SHP77 treated with DMSO at 0.1 percent for 48 hours (cell line): ENCODE results near the gene EZR.

Source experiments
- DNase-seq: peaks from one replicate; lab custom pipeline; 2025; lab: John Stamatoyannopoulos, UW

EZR gene

GRCh38 chr6:158819213-158819976, at the start of gene EZR:
EZR (minus strand) TSS chr6:158819368; CDS start chr6:158818093, 1,275 bp downstream.
- DNase-seq = peak; percentile 38

GRCh38 chr6:158868122-158868480, 48.9 kb upstream of the EZR start:
- no peak for DNase-seq

- DNase-seq = no peak
These were observed 48.4 kb upstream of the EZR start for GRCh38 chr6:158867381-158868121.

- DNase-seq = no peak
These were observed 46.6 kb upstream of the EZR start for GRCh38 chr6:158865769-158866168.

- no peak for DNase-seq
These were observed 44.5 kb upstream of the EZR start for GRCh38 chr6:158863646-158864045.

- no peak for DNase-seq
These were observed 42.7 kb upstream of the EZR start for GRCh38 chr6:158861686-158862381.

GRCh38 chr6:158860279-158860865, 41.2 kb upstream of the EZR start:
- DNase-seq = no peak

- no peak for DNase-seq
These were observed 37.1 kb upstream of the EZR start for GRCh38 chr6:158856261-158856660.

GRCh38 chr6:158854214-158855101, 35.3 kb upstream of the EZR start:
- no peak for DNase-seq

- no peak for DNase-seq
These were observed 34.7 kb upstream of the EZR start for GRCh38 chr6:158853880-158854213.

- DNase-seq = peak; percentile 23
These were observed 34.1 kb upstream of the EZR start for GRCh38 chr6:158853072-158853879.

- DNase-seq = no peak
These were observed 33.3 kb upstream of the EZR start for GRCh38 chr6:158852312-158853071.

- no peak for DNase-seq
These were observed 31.6 kb upstream of the EZR start for GRCh38 chr6:158850807-158851115.

- no peak for DNase-seq
These were observed 31.0 kb upstream of the EZR start for GRCh38 chr6:158849899-158850806.

GRCh38 chr6:158848490-158848895, 29.3 kb upstream of the EZR start:
- no peak for DNase-seq

- DNase-seq = no peak
These were observed 28.6 kb upstream of the EZR start for GRCh38 chr6:158847786-158848185.

- DNase-seq = no peak
These were observed 27.9 kb upstream of the EZR start for GRCh38 chr6:158847012-158847529.

GRCh38 chr6:158843751-158844683, 24.8 kb upstream of the EZR start:
- DNase-seq = no peak
